Measurements from ENCODE around the gene CAMK4. TPM values are rescaled to one million over a fixed set of nuclear protein-coding genes. Genes with fewer than 3 reads are reported as not detected.
"Not testable (repeated sequence)": the region's sequence is repeated elsewhere in the genome, so short reads cannot be mapped to it uniquely, and the experiment has no call there.

CAMK4 gene
- total and polyA plus RNA-seq, 9 donors = 4.6 to 7.5 (median 6.3) TPM

DNA sequence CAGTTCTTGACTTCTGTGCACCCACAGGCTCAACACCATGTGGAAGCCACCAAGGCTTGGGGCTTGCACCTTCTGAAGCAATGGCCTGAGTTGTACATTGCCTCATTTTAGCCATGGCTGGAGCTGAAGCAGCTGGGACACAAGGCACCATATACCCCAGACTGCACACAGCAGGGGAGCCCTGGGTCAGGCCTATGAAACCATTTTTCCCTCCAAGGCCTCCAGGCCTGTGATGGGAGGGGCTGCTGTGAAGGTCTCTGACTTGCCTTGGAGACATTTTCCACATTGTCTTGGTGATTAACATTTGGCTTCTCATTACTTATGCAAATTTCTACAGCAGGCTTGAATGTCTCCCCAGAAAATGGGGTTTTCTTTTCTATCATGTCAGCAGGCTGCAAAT is 185.1 kb downstream of the CAMK4 start:
- not testable (repeated sequence) for H3K27me3 ChIP-seq (ENCODE audit: control insufficient read depth, insufficient read depth, low read length); H3K27ac ChIP-seq (ENCODE audit: low read length); H3K36me3 ChIP-seq (ENCODE audit: control insufficient read depth, insufficient read depth, low read length); H3K4me3 ChIP-seq (ENCODE audit: low read length); H3K9me3 ChIP-seq (replicated peaks; ENCODE audit: control insufficient read depth, low read depth, low read length); H3K4me1 ChIP-seq (ENCODE audit: control insufficient read depth, insufficient read depth, low read length); DNase-seq

DNA sequence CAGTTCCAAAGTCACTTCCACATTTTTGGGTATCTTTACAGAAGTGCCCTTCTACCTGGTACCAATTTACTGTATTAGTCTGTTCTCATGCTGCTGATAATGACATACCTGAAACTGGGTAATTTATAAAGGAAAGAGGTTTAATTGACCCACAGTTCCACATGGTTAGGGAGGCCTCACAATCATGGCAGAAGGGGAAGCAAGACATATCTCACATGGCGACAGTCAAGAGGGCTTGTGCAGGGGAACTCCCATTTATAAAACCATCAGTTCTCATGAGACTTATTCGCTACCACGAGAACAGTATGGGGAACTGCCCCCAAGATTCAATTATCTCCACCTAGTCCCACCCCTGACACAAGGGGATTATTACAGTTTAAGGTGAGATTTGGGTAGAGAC is 185.9 kb downstream of the CAMK4 start:
- not testable (repeated sequence) for H3K27ac ChIP-seq (ENCODE audit: low read length); H3K4me3 ChIP-seq (ENCODE audit: low read length); H3K4me1 ChIP-seq (ENCODE audit: control insufficient read depth, insufficient read depth, low read length); H3K27me3 ChIP-seq (ENCODE audit: control insufficient read depth, insufficient read depth, low read length); DNase-seq; H3K9me3 ChIP-seq (replicated peaks; ENCODE audit: control insufficient read depth, low read depth, low read length); H3K36me3 ChIP-seq (ENCODE audit: control insufficient read depth, insufficient read depth, low read length)
- WGBS (ENCODE audit: insufficient coverage) = no CpG with 5 or more reads among the region's 3 CpGs

DNA sequence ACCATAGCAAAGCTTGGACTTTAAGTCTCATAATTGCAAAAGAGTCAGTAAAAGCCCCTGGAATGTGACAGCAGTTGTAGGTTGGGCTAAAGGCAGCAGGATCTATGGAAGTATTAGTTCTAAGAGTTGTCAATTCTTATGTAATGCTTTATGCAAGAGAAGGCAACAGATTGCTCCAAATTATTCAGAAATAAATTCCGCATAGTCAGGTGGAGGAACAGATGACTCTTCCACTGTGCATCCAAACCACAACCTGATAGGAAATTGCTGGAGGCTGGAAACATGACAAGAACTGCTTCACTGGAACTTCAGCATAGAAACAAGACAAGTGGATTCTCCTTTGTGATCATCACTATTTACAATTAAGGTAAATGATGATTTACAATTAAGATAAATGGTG is 187.1 kb downstream of the CAMK4 start:
- H3K36me3 ChIP-seq (ENCODE audit: control insufficient read depth, insufficient read depth, low read length) = no peaks in the 10 kb centered on the region
- H3K4me1 ChIP-seq (ENCODE audit: control insufficient read depth, insufficient read depth, low read length) = no peaks in the 10 kb centered on the region
- 100% methylated on average over 1 of the region's 1 CpG for WGBS (ENCODE audit: insufficient coverage)
- no peaks in the 10 kb centered on the region for H3K27me3 ChIP-seq (ENCODE audit: control insufficient read depth, insufficient read depth, low read length)
- DNase-seq = peak; percentile 8
- no peak overlapping the region for H3K27ac ChIP-seq (ENCODE audit: low read length)
- no peak overlapping the region for H3K4me3 ChIP-seq (ENCODE audit: low read length)
- H3K9me3 ChIP-seq (replicated peaks; ENCODE audit: control insufficient read depth, low read depth, low read length) = no peaks in the 10 kb centered on the region

GRCh38 chr5:111412593-111412992 is 188.4 kb downstream of the CAMK4 start:
- no peak overlapping the region for H3K4me3 ChIP-seq (ENCODE audit: low read length)
- H3K27me3 ChIP-seq (ENCODE audit: control insufficient read depth, insufficient read depth, low read length) = no peaks in the 10 kb centered on the region
- H3K9me3 ChIP-seq (replicated peaks; ENCODE audit: control insufficient read depth, low read depth, low read length) = no peaks in the 10 kb centered on the region
- H3K4me1 ChIP-seq (ENCODE audit: control insufficient read depth, insufficient read depth, low read length) = no peaks in the 10 kb centered on the region
- no CpG with 5 or more reads among the region's 2 CpGs for WGBS (ENCODE audit: insufficient coverage)
- no peak for DNase-seq
- no peaks in the 10 kb centered on the region for H3K36me3 ChIP-seq (ENCODE audit: control insufficient read depth, insufficient read depth, low read length)
- no peak overlapping the region for H3K27ac ChIP-seq (ENCODE audit: low read length)

- H3K4me1 ChIP-seq (ENCODE audit: control insufficient read depth, insufficient read depth, low read length) = no peaks in the 10 kb centered on the region
- H3K4me3 ChIP-seq (ENCODE audit: low read length) = no peak overlapping the region
- H3K36me3 ChIP-seq (ENCODE audit: control insufficient read depth, insufficient read depth, low read length) = no peaks in the 10 kb centered on the region
- no peak for DNase-seq
- H3K27me3 ChIP-seq (ENCODE audit: control insufficient read depth, insufficient read depth, low read length) = no peaks in the 10 kb centered on the region
- no CpG with 5 or more reads among the region's 3 CpGs for WGBS (ENCODE audit: insufficient coverage)
- no peaks in the 10 kb centered on the region for H3K9me3 ChIP-seq (replicated peaks; ENCODE audit: control insufficient read depth, low read depth, low read length)
- H3K27ac ChIP-seq (ENCODE audit: low read length) = no peak overlapping the region
Measured at GRCh38 chr5:111415053-111415452, 190.9 kb downstream of the CAMK4 start.

- DNase-seq = no peak
- no peaks in the 10 kb centered on the region for H3K4me1 ChIP-seq (ENCODE audit: control insufficient read depth, insufficient read depth, low read length)
- H3K27me3 ChIP-seq (ENCODE audit: control insufficient read depth, insufficient read depth, low read length) = no peaks in the 10 kb centered on the region
- H3K27ac ChIP-seq (ENCODE audit: low read length) = no peak overlapping the region
- no CpG with 5 or more reads among the region's 2 CpGs for WGBS (ENCODE audit: insufficient coverage)
- no peaks in the 10 kb centered on the region for H3K36me3 ChIP-seq (ENCODE audit: control insufficient read depth, insufficient read depth, low read length)
- H3K9me3 ChIP-seq (replicated peaks; ENCODE audit: control insufficient read depth, low read depth, low read length) = no peaks in the 10 kb centered on the region
- no peak overlapping the region for H3K4me3 ChIP-seq (ENCODE audit: low read length)
Measured at GRCh38 chr5:111422245-111422644, 198.1 kb downstream of the CAMK4 start.

GRCh38 chr5:111422747-111423720 is 198.8 kb downstream of the CAMK4 start:
- no peak overlapping the region for H3K4me3 ChIP-seq (ENCODE audit: low read length)
- WGBS (ENCODE audit: insufficient coverage) = no CpG with 5 or more reads among the region's 4 CpGs
- no peaks in the 10 kb centered on the region for H3K36me3 ChIP-seq (ENCODE audit: control insufficient read depth, insufficient read depth, low read length)
- no peak for DNase-seq
- H3K9me3 ChIP-seq (replicated peaks; ENCODE audit: control insufficient read depth, low read depth, low read length) = no peaks in the 10 kb centered on the region
- H3K4me1 ChIP-seq (ENCODE audit: control insufficient read depth, insufficient read depth, low read length) = no peaks in the 10 kb centered on the region
- H3K27me3 ChIP-seq (ENCODE audit: control insufficient read depth, insufficient read depth, low read length) = no peaks in the 10 kb centered on the region
- H3K27ac ChIP-seq (ENCODE audit: low read length) = no peak overlapping the region

- Histone ChIP-seq H3K36me3 (ENCODE audit: control insufficient read depth, insufficient read depth, low read length) (no peaks in the 10 kb centered on the region), H3K4me3 (ENCODE audit: low read length) (no peak overlapping the region), H3K27ac (ENCODE audit: low read length) (no peak overlapping the region), H3K9me3 (replicated peaks; ENCODE audit: control insufficient read depth, low read depth, low read length) (no peaks in the 10 kb centered on the region), H3K27me3 (ENCODE audit: control insufficient read depth, insufficient read depth, low read length) (no peaks in the 10 kb centered on the region), H3K4me1 (ENCODE audit: control insufficient read depth, insufficient read depth, low read length) (no peaks in the 10 kb centered on the region)
- no peak for DNase-seq
- WGBS (ENCODE audit: insufficient coverage) = 92% methylated on average over 1 of the region's 1 CpG
Measured at GRCh38 chr5:111425205-111425604, 201.0 kb downstream of the CAMK4 start.

DNA sequence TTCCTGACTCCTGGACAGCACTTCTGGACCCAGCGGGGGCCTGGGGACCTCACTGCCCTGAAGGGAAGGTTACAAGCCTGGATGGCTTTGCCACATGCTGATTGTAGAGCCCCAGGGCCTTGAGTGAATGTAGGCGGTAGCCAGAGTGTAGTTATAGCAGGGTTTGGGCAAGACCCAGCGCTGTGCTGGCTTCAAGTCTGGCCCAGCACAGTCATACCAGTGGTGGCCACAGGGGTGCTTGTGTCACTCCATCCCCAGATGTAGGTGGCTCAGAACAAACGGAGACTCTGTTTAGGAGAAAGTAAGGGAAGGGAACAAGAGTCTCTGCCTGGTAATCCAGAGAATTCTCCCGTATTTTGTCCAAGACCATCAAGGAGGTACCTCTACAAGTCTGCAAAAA is 203.6 kb downstream of the CAMK4 start:
- H3K36me3 ChIP-seq (ENCODE audit: control insufficient read depth, insufficient read depth, low read length) = no peaks in the 10 kb centered on the region
- no peaks in the 10 kb centered on the region for H3K27me3 ChIP-seq (ENCODE audit: control insufficient read depth, insufficient read depth, low read length)
- no peaks in the 10 kb centered on the region for H3K9me3 ChIP-seq (replicated peaks; ENCODE audit: control insufficient read depth, low read depth, low read length)
- no peak overlapping the region for H3K4me3 ChIP-seq (ENCODE audit: low read length)
- H3K27ac ChIP-seq (ENCODE audit: low read length) = no peak overlapping the region
- 100% methylated on average over 2 of the region's 5 CpGs for WGBS (ENCODE audit: insufficient coverage)
- DNase-seq = no peak
- H3K4me1 ChIP-seq (ENCODE audit: control insufficient read depth, insufficient read depth, low read length) = no peaks in the 10 kb centered on the region

- H3K9me3 ChIP-seq (replicated peaks; ENCODE audit: control insufficient read depth, low read depth, low read length) = no peaks in the 10 kb centered on the region
- H3K4me1 ChIP-seq (ENCODE audit: control insufficient read depth, insufficient read depth, low read length) = no peaks in the 10 kb centered on the region
- no peak for DNase-seq
- no peaks in the 10 kb centered on the region for H3K27me3 ChIP-seq (ENCODE audit: control insufficient read depth, insufficient read depth, low read length)
- no peak overlapping the region for H3K27ac ChIP-seq (ENCODE audit: low read length)
- H3K4me3 ChIP-seq (ENCODE audit: low read length) = no peak overlapping the region
- no peaks in the 10 kb centered on the region for H3K36me3 ChIP-seq (ENCODE audit: control insufficient read depth, insufficient read depth, low read length)
Measured at GRCh38 chr5:111432883-111433536, 208.8 kb downstream of the CAMK4 start.

Measured in muscle of leg (tissue), 11 donors.